Skeletal muscle satellite cell (primary cell): ENCODE data around the gene OSBPL5.

Source experiments
- H3K27me3 ChIP-seq: 2 replicates; pipeline ENCODE4 v1.7.0; 2013; ENCODE audit warnings: low read length; ENCODE audit not compliant: control insufficient read depth, insufficient read depth
- H3K36me3 ChIP-seq: 2 replicates; pipeline ENCODE4 v1.7.0; 2013; ENCODE audit warnings: mild to moderate bottlenecking, control low read depth, low read length; ENCODE audit not compliant: insufficient read depth
- H3K4me1 ChIP-seq: 2 replicates; pipeline ENCODE4 v1.7.0; 2013; ENCODE audit warnings: low read length; ENCODE audit not compliant: control insufficient read depth, insufficient read depth
- H3K4me2 ChIP-seq: 2 replicates; pipeline ENCODE4 v1.7.0; 2013; ENCODE audit warnings: mild to moderate bottlenecking, low read length
- H3K4me3 ChIP-seq: 2 replicates; pipeline ENCODE4 v1.7.0; 2013; ENCODE audit warnings: low read length
- H3K9ac ChIP-seq: 2 replicates; pipeline ENCODE4 v1.7.0; 2013; ENCODE audit warnings: mild to moderate bottlenecking, low read depth, low read length, moderate library complexity
- H3K9me3 ChIP-seq: replicated peaks from 2 replicates; pipeline ENCODE4 v1.7.0; 2013; ENCODE audit warnings: mild to moderate bottlenecking, control low read depth, low read length

Gene OSBPL5

GRCh38 chr11:3203221-3204043 lies 38.3 kb upstream of the OSBPL5 start:
- H3K36me3 ChIP-seq: no peaks in the 10 kb centered on the region
- H3K9ac ChIP-seq: no peak overlapping the region
- H3K27me3 ChIP-seq: peaks cover 67% of the 10 kb centered on the region
- H3K4me3 ChIP-seq: no peak overlapping the region
- no peak overlapping the region for H3K4me2 ChIP-seq
- no peaks in the 10 kb centered on the region for H3K9me3 ChIP-seq
- H3K4me1 ChIP-seq: no peaks in the 10 kb centered on the region

GRCh38 chr11:3202759-3203158 lies 37.6 kb upstream of the OSBPL5 start:
- Histone ChIP-seq H3K9me3 (no peaks in the 10 kb centered on the region), H3K36me3 (no peaks in the 10 kb centered on the region), H3K9ac (no peak overlapping the region), H3K4me3 (no peak overlapping the region), H3K4me2 (no peak overlapping the region), H3K27me3 (peaks cover 72% of the 10 kb centered on the region), H3K4me1 (no peaks in the 10 kb centered on the region)

DNA sequence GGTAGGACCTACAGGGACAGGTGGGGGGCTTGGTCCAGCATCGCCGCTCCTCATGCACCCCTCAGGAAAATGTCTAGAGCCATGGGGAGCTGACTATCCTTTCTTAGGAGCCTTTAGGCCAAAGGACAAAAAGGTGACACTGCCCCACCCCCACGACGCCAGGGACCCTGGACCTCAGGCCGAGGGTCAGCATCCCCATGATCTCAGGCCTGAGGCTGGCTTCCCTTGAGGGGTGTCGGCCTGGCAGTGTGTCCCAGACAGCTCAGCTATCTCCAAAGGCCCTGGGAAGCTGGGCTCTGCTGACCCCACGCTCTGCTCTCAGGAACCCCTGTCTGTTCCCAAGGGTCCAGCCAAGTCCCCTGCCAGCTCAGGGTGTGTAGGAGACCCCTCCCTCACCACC lies 37.2 kb upstream of the OSBPL5 start:
- Histone ChIP-seq H3K9ac (no peak overlapping the region), H3K4me2 (no peak overlapping the region), H3K36me3 (no peaks in the 10 kb centered on the region), H3K4me1 (no peaks in the 10 kb centered on the region), H3K9me3 (no peaks in the 10 kb centered on the region), H3K4me3 (no peak overlapping the region), H3K27me3 (peaks cover 73% of the 10 kb centered on the region)

DNA sequence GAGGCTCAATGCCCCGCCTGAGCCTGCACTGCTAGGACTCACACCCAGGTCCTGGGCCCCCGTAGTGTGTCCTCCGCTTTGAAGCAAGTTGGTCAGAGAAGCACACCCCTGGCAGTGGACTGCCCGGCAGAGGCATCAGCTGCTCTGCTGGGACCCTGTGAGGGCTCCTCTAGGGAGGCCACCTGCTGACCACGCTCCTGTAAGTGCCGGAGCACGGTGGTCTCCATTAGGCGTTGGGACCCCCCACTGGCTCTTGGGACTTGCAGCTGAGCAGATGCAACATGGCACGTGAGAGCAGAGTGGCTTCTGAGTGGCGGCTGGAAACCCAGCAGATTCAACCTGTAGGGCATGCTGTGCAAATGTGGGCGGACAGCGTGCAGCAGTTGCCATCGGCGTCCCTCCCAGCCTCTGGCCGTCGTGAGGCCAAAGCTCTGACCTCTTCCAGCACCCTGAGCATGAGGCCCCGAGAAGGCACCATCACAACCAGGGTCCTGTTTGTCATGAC lies 36.6 kb upstream of the OSBPL5 start:
- H3K4me3 ChIP-seq: no peak overlapping the region

GRCh38 chr11:3201112-3201581 lies 36.0 kb upstream of the OSBPL5 start:
- Histone ChIP-seq H3K4me2 (no peak overlapping the region), H3K9ac (no peak overlapping the region), H3K36me3 (no peaks in the 10 kb centered on the region), H3K9me3 (no peaks in the 10 kb centered on the region), H3K27me3 (peaks cover 76% of the 10 kb centered on the region), H3K4me3 (no peak overlapping the region), H3K4me1 (no peaks in the 10 kb centered on the region)

More for the DNA sequence above, 36.6 kb upstream of the OSBPL5 start:
- Histone ChIP-seq H3K4me2 (no peak overlapping the region), H3K27me3 (peaks cover 76% of the 10 kb centered on the region), H3K9ac (no peak overlapping the region), H3K4me1 (no peaks in the 10 kb centered on the region), H3K36me3 (no peaks in the 10 kb centered on the region), H3K9me3 (no peaks in the 10 kb centered on the region)

- peaks cover 76% of the 10 kb centered on the region for H3K27me3 ChIP-seq
- no peaks in the 10 kb centered on the region for H3K9me3 ChIP-seq
- H3K9ac ChIP-seq: no peak overlapping the region
- H3K4me3 ChIP-seq: no peak overlapping the region
- H3K4me2 ChIP-seq: no peak overlapping the region
- no peaks in the 10 kb centered on the region for H3K36me3 ChIP-seq
- no peaks in the 10 kb centered on the region for H3K4me1 ChIP-seq
These were observed 35.4 kb upstream of the OSBPL5 start for GRCh38 chr11:3200388-3201111.

- Histone ChIP-seq H3K9ac (no peak overlapping the region), H3K27me3 (peaks cover 69% of the 10 kb centered on the region), H3K36me3 (no peaks in the 10 kb centered on the region), H3K4me3 (no peak overlapping the region), H3K9me3 (no peaks in the 10 kb centered on the region), H3K4me2 (no peak overlapping the region), H3K4me1 (no peaks in the 10 kb centered on the region)
These were observed 34.6 kb upstream of the OSBPL5 start for GRCh38 chr11:3199537-3200295.

- Histone ChIP-seq H3K4me1 (no peaks in the 10 kb centered on the region), H3K9me3 (no peaks in the 10 kb centered on the region), H3K27me3 (peaks cover 70% of the 10 kb centered on the region), H3K4me3 (no peak overlapping the region), H3K36me3 (no peaks in the 10 kb centered on the region), H3K4me2 (no peak overlapping the region), H3K9ac (no peak overlapping the region)
These were observed 33.7 kb upstream of the OSBPL5 start for GRCh38 chr11:3198815-3199214.

DNA sequence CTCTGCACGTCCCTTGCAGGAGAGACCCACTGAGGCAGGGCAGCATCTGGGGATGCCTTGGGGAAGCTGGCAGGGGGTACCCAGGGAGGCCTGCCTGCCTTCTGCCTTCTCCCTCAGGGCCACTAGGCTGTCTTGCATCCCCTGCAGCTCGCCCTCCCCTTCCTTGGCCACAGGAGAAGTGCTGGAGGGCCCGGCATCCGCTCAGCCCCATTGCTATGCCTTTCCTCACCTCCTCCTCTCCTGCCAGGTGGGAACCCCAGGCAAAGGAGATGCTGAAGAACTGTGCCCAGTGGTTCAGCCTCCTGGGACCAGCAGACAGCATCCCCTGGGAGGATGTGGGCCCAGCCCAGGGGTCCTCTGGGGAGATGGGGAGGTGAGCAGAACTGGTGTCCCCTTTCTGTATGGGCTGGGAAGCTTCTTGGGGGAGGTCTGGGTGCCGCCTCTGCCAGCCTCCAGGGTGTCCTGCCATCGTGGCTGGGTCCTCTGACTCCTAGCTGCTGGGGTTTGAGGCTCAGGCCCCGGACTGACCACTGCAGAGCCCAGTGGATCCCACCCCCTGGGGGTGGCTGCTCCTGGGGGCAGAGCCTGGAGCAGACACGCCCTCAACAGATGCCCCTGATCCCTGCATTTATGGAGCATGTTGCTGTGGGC lies 32.9 kb upstream of the OSBPL5 start:
- Histone ChIP-seq H3K36me3 (no peaks in the 10 kb centered on the region), H3K27me3 (peaks cover 69% of the 10 kb centered on the region), H3K4me1 (no peaks in the 10 kb centered on the region), H3K4me2 (no peak overlapping the region), H3K9ac (no peak overlapping the region), H3K9me3 (no peaks in the 10 kb centered on the region), H3K4me3 (no peak overlapping the region)

GRCh38 chr11:3197044-3197695 lies 32.1 kb upstream of the OSBPL5 start:
- Histone ChIP-seq H3K9ac (no peak overlapping the region), H3K4me1 (no peaks in the 10 kb centered on the region), H3K4me2 (no peak overlapping the region), H3K9me3 (no peaks in the 10 kb centered on the region), H3K36me3 (no peaks in the 10 kb centered on the region), H3K27me3 (peaks cover 69% of the 10 kb centered on the region), H3K4me3 (no peak overlapping the region)
